Activated CD8-positive, alpha-beta memory T cell treated with anti-CD3 and anti-CD28 coated beads, Interleukin-2, amount 50 U/mL, for 1 hour (primary cell): Measurements from ENCODE around the gene YAF2.
"Not testable (repeated sequence)": the region's sequence is repeated elsewhere in the genome, so short reads cannot be mapped to it uniquely, and the experiment has no call there.

Experiments used
- DNase-seq: peaks from one replicate; pipeline ENCODE4 v3.0.0-alpha.2; 2020; ENCODE audit errors: extremely low read depth

The YAF2 gene

GRCh38 chr12:42196723-42197603 lies 41.1 kb downstream of the YAF2 start:
- no peak for DNase-seq

- no peak for DNase-seq
Measured at GRCh38 chr12:42192686-42193085, 45.4 kb downstream of the YAF2 start.

GRCh38 chr12:42192258-42192657 lies 45.8 kb downstream of the YAF2 start:
- no peak for DNase-seq

- DNase-seq, result no peak
Measured at GRCh38 chr12:42190376-42190775, 47.7 kb downstream of the YAF2 start.

GRCh38 chr12:42188275-42188674 lies 49.8 kb downstream of the YAF2 start:
- DNase-seq, result not testable (repeated sequence)

- DNase-seq, result no peak
Measured at GRCh38 chr12:42187799-42188198, 50.2 kb downstream of the YAF2 start.

- no peak for DNase-seq
Measured at GRCh38 chr12:42186793-42187192, 51.3 kb downstream of the YAF2 start.

- DNase-seq, result no peak
Measured at GRCh38 chr12:42182394-42182793, 55.7 kb downstream of the YAF2 start.

GRCh38 chr12:42180990-42181596 lies 57.0 kb downstream of the YAF2 start:
- DNase-seq, result no peak

GRCh38 chr12:42178101-42178500 lies 59.9 kb downstream of the YAF2 start:
- no peak for DNase-seq

GRCh38 chr12:42174978-42175377 lies 63.1 kb downstream of the YAF2 start:
- no peak for DNase-seq

GRCh38 chr12:42173961-42174521 lies 64.0 kb downstream of the YAF2 start:
- no peak for DNase-seq

GRCh38 chr12:42172441-42173210 lies 65.4 kb downstream of the YAF2 start:
- DNase-seq, result no peak

GRCh38 chr12:42167711-42168110 lies 70.3 kb downstream of the YAF2 start:
- no peak for DNase-seq

- no peak for DNase-seq
Measured at GRCh38 chr12:42166501-42166900, 71.5 kb downstream of the YAF2 start.

- no peak for DNase-seq
Measured at GRCh38 chr12:42163913-42164312, 74.1 kb downstream of the YAF2 start.

GRCh38 chr12:42162965-42163364 lies 75.1 kb downstream of the YAF2 start:
- no peak for DNase-seq

GRCh38 chr12:42162193-42162592 lies 75.9 kb downstream of the YAF2 start:
- DNase-seq, result no peak

GRCh38 chr12:42161529-42161928 lies 76.5 kb downstream of the YAF2 start:
- no peak for DNase-seq

GRCh38 chr12:42156232-42156631 lies 81.8 kb downstream of the YAF2 start:
- no peak for DNase-seq

GRCh38 chr12:42145552-42146215 lies 92.4 kb downstream of the YAF2 start:
- no peak for DNase-seq

- DNase-seq, result no peak
Measured at GRCh38 chr12:42145197-42145549, 92.9 kb downstream of the YAF2 start.
